Fibroblast of mammary gland (primary cell): Measurements from ENCODE around the gene FNTB.

Experiments
- DNase-seq: peaks from one replicate; pipeline ENCODE4 v3.0.0-alpha.2; 2010; ENCODE audit warnings: low read depth
- H3K4me3 ChIP-seq: 2 replicates; pipeline ENCODE4 v1.5.1; 2011; ENCODE audit warnings: low read depth, mild to moderate bottlenecking, low read length, moderate library complexity; ENCODE audit not compliant: control insufficient read depth
- CTCF ChIP-seq: conservative IDR thresholded peaks from 2 replicates; pipeline ENCODE4 v1.5.1; 2011; ENCODE audit warnings: low read depth, low read length, inconsistent platforms; ENCODE audit not compliant: control insufficient read depth, insufficient read depth

The FNTB gene, protein sequence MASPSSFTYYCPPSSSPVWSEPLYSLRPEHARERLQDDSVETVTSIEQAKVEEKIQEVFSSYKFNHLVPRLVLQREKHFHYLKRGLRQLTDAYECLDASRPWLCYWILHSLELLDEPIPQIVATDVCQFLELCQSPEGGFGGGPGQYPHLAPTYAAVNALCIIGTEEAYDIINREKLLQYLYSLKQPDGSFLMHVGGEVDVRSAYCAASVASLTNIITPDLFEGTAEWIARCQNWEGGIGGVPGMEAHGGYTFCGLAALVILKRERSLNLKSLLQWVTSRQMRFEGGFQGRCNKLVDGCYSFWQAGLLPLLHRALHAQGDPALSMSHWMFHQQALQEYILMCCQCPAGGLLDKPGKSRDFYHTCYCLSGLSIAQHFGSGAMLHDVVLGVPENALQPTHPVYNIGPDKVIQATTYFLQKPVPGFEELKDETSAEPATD

GRCh38 chr14:64986648-64987437, at the start of gene FNTB:
FNTB (plus strand) TSS chr14:64986895; CDS start chr14:64986954, 59 bp downstream.
- H3K4me3 ChIP-seq = peak within 1 kb of the TSS; percentile 98
- peak; percentile 83 for TF ChIP-seq CTCF
- DNase-seq = peak; percentile 96

DNA sequence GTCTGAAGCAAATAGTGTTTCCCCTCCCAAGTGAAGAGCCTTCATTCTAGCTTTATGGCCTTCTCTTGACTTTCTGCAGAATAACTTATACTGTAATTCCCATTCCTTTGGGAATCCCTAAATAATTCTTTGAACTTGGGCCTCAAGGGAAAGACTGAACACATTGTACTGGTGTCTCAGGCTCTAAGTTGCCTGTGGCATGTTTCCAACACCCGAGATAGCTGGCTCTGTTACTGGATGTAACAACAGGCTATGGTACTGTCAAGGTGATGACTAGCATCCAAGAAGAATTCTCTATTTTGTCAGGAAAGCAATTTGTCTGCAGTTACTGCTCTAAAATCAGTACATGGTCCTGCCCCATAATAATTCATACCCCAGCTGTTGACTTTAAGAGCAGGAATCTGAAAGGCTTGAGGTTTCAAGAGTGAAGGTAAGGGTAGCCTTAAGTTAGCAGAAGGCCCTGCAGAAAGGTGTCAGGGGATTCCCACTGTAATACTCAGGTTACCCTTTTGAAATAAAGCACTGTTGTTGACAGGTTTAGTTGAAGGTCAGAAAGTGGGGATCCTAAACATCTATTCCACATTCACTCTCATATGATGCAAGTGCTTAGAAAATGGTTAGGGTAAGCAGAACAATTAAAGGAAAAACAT, 49.4 kb upstream of the FNTB start:
- no peak for TF ChIP-seq CTCF
- DNase-seq = peak; percentile 8
- no peak overlapping the region for H3K4me3 ChIP-seq

DNA sequence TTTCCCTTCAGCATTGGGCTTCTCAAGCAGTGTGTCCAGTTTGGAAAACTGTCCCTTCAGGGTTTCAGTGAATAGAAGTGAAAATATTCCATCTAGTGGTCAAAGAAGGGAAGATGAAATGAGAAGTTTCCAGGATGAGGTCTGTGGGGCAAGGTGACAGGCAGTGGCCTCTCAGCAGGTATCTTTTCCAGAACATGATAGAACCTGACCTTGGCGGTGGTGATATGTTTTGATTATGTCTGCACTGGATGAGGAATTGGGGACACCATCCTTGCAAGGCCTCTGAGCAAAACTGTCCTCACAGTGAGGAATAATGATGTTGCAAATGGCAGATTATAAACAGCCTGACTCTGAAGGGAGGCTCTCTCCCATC, 48.9 kb upstream of the FNTB start:
- peak; percentile 20 for TF ChIP-seq CTCF
- peak; percentile 15 for DNase-seq
- H3K4me3 ChIP-seq = no peak overlapping the region

GRCh38 chr14:64938972-64939816, 47.5 kb upstream of the FNTB start:
- TF ChIP-seq CTCF = no peak
- DNase-seq = no peak

GRCh38 chr14:64939817-64940190, 46.9 kb upstream of the FNTB start:
- no peak overlapping the region for H3K4me3 ChIP-seq
- no peak for TF ChIP-seq CTCF
- DNase-seq = no peak

More at GRCh38 chr14:64938972-64939816, 47.5 kb upstream of the FNTB start:
- H3K4me3 ChIP-seq = no peak overlapping the region
